GM19463 (cell line): ENCODE results near the gene GRB10.

Source experiments
- ATAC-seq: cut with Tn5 transposase; IDR thresholded peaks from one replicate; pipeline ENCODE4 v1.9.1; 2021; ENCODE audit warnings: mild to moderate bottlenecking, moderate library complexity; ENCODE audit not compliant: unreplicated experiment

The GRB10 gene

GRCh38 chr7:50618281-50618680 is 164.4 kb downstream of the GRB10 start:
- no peak for ATAC-seq

- no peak for ATAC-seq
These were observed 167.1 kb downstream of the GRB10 start for GRCh38 chr7:50615519-50616080.

GRCh38 chr7:50614721-50615518 is 167.8 kb downstream of the GRB10 start:
- ATAC-seq, result no peak

- no peak for ATAC-seq
These were observed 169.2 kb downstream of the GRB10 start for GRCh38 chr7:50613473-50613872.

GRCh38 chr7:50612704-50613103 is 170.0 kb downstream of the GRB10 start:
- no peak for ATAC-seq

- ATAC-seq, result peak; percentile 64
These were observed 172.0 kb downstream of the GRB10 start for GRCh38 chr7:50610521-50611277.

- peak; percentile 41 for ATAC-seq
These were observed 174.3 kb downstream of the GRB10 start for GRCh38 chr7:50608196-50608906.

GRCh38 chr7:50607524-50608125 is 175.1 kb downstream of the GRB10 start:
- ATAC-seq, result no peak

- ATAC-seq, result no peak
These were observed 177.6 kb downstream of the GRB10 start for GRCh38 chr7:50605059-50605458.

- ATAC-seq, result no peak
These were observed 179.4 kb downstream of the GRB10 start for GRCh38 chr7:50603287-50603686.

GRCh38 chr7:50599385-50599784 is 183.3 kb downstream of the GRB10 start:
- ATAC-seq, result no peak

- no peak for ATAC-seq
These were observed 184.0 kb downstream of the GRB10 start for GRCh38 chr7:50598460-50599343.

- ATAC-seq, result no peak
These were observed 186.2 kb downstream of the GRB10 start for GRCh38 chr7:50596484-50596883.

GRCh38 chr7:50595491-50596102 is 187.1 kb downstream of the GRB10 start:
- ATAC-seq, result peak; percentile 9

- peak; percentile 39 for ATAC-seq
These were observed 187.8 kb downstream of the GRB10 start for GRCh38 chr7:50594734-50595485.

GRCh38 chr7:50594136-50594535 is 188.6 kb downstream of the GRB10 start:
- no peak for ATAC-seq

- no peak for ATAC-seq
These were observed 189.8 kb downstream of the GRB10 start for GRCh38 chr7:50592940-50593339.
